Measurements from ENCODE around the gene FCER2.

The FCER2 gene

GRCh38 chr19:7645163-7645562, 56.8 kb downstream of the FCER2 start:
- DNase-seq, result peak; percentile 28

- DNase-seq, result no peak
Measured at GRCh38 chr19:7644550-7644877, 57.4 kb downstream of the FCER2 start.

GRCh38 chr19:7643629-7644549, 58.0 kb downstream of the FCER2 start:
- DNase-seq, result peak; percentile 72

- no peak for DNase-seq
Measured at GRCh38 chr19:7643031-7643415, 58.9 kb downstream of the FCER2 start.

- DNase-seq, result no peak
Measured at GRCh38 chr19:7642295-7643030, 59.5 kb downstream of the FCER2 start.

DNA sequence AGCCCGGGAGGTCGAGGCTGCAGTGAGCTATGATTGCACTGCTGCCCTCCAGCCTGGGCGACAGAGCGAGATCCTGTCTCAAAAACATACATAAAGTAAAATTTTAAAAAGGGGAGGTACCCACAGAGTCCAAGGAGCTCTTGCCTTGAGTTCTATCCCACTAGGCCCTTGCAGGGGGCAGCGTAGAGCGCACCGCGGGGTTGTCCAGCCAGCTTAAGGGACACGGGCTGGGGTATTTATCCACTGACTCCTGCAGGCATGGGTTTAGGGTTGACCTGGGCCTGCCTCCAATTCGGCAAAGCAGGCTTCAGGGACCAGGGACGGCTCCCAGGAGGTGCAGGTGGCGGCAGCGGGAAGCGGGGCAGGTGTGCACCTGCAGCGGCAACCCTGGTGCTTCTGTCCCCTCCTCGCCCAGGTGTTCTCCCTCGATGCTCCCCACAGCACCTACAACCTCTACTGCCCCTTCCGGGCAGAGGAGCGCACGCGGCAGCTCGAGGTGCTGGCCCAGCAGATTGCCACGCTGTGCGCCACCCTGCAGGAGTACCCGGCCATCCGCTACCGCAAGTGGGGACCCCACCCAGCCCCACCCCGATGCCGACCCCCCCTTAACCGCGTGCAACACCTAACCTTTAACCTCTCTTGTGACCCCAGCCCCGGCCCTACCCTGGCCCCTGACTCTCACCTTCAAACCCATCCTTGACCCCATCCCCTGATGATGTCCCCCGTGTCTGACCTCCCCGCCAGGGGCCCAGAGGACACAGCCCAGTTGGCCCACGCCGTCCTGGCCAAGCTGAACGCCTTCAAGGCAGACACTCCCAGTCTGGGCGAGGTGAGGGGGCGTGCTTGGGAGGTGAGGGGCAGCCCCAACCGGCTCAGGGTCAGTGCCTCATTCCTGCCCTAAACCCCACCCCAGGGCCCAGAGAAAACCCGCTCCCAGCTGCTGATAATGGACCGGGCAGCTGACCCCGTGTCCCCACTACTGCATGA, 60.3 kb downstream of the FCER2 start:
- DNase-seq, result peak; percentile 43

DNA sequence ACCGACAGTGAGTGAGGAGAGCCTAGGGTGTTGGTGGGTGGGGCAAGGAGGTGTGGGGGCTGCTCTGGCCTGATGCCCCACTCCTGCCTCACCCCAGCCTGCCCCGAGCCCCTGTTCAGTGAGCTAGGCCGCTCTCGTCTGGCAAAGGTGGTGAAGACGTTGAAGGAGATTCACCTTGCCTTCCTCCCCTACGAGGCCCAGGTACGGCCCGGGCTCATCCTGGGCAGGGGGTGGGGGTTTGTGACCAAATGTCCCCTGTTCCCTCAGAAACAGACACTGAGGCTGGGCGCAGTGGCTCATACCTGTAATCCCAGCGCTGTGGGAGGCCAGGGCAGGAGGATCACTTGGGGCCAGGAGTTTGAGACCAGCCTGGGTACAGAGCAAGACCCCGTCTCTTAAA, 61.1 kb downstream of the FCER2 start:
- DNase-seq, result no peak

DNA sequence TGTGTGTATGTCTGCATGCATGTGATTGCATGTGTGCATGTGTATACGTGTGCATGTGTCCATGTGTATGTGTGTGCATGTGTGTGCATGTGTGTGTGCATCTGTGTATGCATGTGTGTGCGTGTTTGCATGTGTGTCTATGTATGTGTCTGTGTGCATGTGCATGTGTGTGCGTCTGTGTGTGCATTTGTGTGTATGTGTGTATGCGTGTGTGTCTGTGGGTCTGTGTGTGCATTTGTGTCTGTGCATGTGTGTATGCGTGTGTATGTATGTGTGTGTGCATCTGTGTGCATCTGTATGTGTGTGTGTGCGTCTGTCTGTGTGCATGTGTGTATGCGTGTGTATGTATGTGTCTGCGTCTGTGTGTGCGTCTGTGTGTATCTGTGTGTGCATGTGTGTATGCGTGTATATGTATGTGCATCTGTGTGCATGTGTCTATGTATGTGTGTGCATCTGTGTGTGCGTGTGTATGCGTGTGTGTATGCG, 62.0 kb downstream of the FCER2 start:
- no peak for DNase-seq

DNA sequence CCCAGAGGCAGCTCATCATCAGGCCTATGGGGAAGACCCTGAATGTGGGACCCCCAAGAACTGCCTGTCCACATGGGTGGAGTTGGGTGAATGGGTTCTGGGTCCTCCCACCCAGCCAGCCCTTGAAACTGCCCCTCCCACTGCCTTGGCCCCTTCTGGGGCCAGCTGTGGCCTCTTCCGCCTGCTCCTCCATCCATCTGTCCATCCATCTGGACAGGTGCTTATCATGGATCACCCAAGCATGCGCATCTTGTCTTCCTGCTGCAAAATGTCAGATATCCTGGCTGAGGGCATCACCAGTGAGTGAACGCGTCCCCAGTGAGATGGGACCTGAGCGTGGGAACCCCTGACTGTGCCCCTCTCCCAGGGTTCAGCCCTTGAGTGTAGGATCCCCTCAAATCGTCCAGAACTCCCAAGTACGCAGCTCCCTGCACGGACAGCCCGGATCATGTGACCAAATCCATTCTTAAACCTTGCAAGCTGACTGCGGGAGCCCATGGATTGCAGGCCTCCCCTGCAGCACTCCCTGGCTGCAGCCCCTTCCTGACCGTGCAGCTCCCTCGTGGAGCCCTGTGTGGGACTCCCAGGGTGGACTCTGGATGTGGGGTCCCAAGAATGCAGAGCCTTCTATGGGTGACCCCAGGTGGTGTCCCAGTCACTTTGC, 63.0 kb downstream of the FCER2 start:
- no peak for DNase-seq

Data from hematopoietic multipotent progenitor cell treated with erythropoietin and hydrocortisone succinate and interleukin-3 and kit ligand, for 4 days (in vitro differentiated cells).